ENCODE measurements around the gene GCDH.

The GCDH gene

GRCh38 chr19:12932392-12933286, 41.7 kb downstream of the GCDH start:
- TF ChIP-seq, protein P1, sequence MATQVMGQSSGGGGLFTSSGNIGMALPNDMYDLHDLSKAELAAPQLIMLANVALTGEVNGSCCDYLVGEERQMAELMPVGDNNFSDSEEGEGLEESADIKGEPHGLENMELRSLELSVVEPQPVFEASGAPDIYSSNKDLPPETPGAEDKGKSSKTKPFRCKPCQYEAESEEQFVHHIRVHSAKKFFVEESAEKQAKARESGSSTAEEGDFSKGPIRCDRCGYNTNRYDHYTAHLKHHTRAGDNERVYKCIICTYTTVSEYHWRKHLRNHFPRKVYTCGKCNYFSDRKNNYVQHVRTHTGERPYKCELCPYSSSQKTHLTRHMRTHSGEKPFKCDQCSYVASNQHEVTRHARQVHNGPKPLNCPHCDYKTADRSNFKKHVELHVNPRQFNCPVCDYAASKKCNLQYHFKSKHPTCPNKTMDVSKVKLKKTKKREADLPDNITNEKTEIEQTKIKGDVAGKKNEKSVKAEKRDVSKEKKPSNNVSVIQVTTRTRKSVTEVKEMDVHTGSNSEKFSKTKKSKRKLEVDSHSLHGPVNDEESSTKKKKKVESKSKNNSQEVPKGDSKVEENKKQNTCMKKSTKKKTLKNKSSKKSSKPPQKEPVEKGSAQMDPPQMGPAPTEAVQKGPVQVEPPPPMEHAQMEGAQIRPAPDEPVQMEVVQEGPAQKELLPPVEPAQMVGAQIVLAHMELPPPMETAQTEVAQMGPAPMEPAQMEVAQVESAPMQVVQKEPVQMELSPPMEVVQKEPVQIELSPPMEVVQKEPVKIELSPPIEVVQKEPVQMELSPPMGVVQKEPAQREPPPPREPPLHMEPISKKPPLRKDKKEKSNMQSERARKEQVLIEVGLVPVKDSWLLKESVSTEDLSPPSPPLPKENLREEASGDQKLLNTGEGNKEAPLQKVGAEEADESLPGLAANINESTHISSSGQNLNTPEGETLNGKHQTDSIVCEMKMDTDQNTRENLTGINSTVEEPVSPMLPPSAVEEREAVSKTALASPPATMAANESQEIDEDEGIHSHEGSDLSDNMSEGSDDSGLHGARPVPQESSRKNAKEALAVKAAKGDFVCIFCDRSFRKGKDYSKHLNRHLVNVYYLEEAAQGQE (IDR thresholded peaks at IDR 0.05; ENCODE audit: insufficient read depth in 1 of 2, low read depth in 2 of 2, low read length in 2 of 2) = no peak
- TF ChIP-seq SIN3A (IDR thresholded peaks at IDR 0.05; ENCODE audit: borderline replicate concordance, insufficient read depth, low read length) = no peak
- no peak for TF ChIP-seq TAF1 (IDR thresholded peaks at IDR 0.05; ENCODE audit: borderline replicate concordance, insufficient read depth, low read length)
- no peak for TF ChIP-seq FOXP2 (optimal IDR thresholded peaks at IDR 0.05; ENCODE audit: borderline replicate concordance, extremely low read depth, extremely low read length, insufficient read depth)
- no peak for TF ChIP-seq POLR2AphosphoS5 (IDR thresholded peaks at IDR 0.05; ENCODE audit: low read depth, low read length)

DNA sequence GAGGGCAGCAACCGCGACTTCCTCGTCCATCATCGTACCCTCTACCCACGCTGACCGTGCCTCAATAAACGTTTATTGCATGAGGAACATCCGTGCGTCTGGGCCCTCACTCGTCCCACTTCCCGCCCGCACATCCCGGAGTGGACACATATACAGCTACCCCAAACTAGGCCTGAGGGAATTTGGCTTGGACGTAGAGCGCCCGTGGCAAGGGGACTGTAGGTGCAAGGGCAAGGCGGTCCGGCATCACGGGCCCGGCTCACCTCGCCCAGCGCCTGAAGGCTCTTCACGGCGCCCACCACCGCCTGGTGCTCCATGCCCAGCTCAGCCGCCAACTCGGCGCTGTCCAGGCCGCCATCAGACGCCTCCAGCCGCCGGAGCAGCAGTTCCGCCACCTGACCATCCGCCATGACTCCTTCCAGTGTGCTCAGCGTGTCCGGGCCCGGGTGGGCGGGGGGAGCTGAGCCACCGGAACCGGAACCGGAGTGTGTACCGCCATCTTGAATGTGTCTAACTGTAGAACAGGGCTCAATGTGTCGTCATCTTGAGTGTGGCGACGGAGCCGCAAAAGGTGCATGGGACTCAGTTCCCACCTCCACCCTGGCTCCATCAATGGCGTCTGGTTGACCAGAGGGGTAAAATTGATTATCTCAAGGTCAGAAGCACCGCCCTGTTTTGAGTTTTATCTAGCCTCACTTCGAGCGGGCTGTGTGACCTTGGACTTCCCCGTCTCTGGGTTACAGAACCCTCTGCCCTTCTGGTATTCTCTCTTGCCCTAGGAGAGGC, 42.5 kb downstream of the GCDH start, which contains the start of gene FARSA:
TSS of gene FARSA (minus strand) at position 425 of the 786 bp plus-strand sequence. CDS start at position 410, 15 bp downstream.
- TF ChIP-seq FOXP2 (optimal IDR thresholded peaks at IDR 0.05; ENCODE audit: borderline replicate concordance, extremely low read depth, extremely low read length, insufficient read depth) (peak; percentile 78), POLR2AphosphoS5 (IDR thresholded peaks at IDR 0.05; ENCODE audit: low read depth, low read length) (peak; percentile 97), SIN3A (IDR thresholded peaks at IDR 0.05; ENCODE audit: borderline replicate concordance, insufficient read depth, low read length) (peak; percentile 87; the same call in 1 of the 2 replicates), TAF1 (IDR thresholded peaks at IDR 0.05; ENCODE audit: borderline replicate concordance, insufficient read depth, low read length) (peak; percentile 98)
- TF ChIP-seq, protein P1 (IDR thresholded peaks at IDR 0.05; ENCODE audit: insufficient read depth in 1 of 2, low read depth in 2 of 2, low read length in 2 of 2) = peak in 1 of 2 experiments; percentile 30; a peak in 1 of 4 replicates

- TF ChIP-seq, protein P1 (IDR thresholded peaks at IDR 0.05; ENCODE audit: insufficient read depth in 1 of 2, low read depth in 2 of 2, low read length in 2 of 2) = no peak
- no peak for TF ChIP-seq SIN3A (IDR thresholded peaks at IDR 0.05; ENCODE audit: borderline replicate concordance, insufficient read depth, low read length)
- TF ChIP-seq TAF1 (IDR thresholded peaks at IDR 0.05; ENCODE audit: borderline replicate concordance, insufficient read depth, low read length) = no peak
- no peak for TF ChIP-seq POLR2AphosphoS5 (IDR thresholded peaks at IDR 0.05; ENCODE audit: low read depth, low read length)
These were observed 44.1 kb downstream of the GCDH start for GRCh38 chr19:12935071-12935470.

DNA sequence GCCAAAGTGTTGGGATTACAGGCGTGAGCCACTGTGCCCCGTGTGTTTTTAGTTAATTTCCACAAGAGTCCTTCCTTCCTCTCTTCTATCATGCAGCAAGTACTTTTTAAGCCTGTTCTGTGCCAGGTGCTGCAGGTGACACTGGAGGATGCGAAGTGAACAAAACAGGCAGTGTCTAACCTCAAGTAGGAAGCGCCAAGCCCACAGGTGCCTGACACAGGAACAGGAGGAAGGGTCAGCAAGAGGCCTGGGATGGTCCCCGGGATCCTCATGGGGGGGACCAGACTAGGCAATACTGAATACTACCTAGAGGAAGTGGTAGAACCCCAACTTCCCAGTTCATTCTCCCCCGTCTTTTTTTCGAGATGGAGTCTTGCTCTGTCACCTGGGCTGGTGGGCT, 45.6 kb downstream of the GCDH start:
- no peak for TF ChIP-seq TAF1 (IDR thresholded peaks at IDR 0.05; ENCODE audit: borderline replicate concordance, insufficient read depth, low read length)

DNA sequence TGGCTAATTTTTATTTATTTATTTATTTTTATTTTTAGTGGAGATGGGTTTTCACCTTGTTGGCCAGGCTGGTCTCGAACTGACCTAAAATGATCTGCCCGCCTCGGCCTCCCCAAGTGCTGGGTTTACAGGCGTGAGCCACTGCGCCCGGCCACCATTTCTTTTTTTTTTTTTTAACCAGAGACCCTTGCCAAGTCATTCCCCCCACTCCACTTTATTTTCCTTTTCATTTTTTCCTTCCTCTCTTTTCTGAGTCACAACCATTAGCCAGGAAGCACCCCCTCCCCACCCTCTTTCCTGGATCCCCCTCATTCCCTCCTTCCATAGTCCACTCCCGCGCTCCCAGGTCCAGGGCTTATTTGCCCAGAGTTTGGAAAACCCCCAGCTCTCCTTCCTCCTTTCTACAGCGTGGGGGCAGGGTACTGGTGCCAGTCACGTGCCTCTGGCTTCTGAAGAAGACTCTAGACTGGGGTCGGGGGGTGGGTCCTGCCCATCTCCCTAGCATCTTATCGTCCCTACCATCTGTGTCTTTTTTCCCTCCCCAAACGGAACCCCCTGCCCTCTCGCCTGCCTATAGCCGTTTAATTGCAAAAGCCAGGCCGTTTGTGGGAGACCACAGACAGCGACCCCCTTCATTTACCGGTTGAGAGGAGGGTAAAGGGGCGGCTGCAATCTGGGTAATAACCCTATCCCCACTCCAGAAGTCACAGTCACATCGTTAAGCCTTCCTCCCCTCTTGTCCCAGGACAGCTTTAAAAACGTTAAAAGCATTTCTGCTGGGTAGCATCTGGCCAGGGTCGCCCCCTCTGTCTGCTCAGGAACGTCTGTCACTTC, 46.4 kb downstream of the GCDH start:
- no peak for TF ChIP-seq FOXP2 (optimal IDR thresholded peaks at IDR 0.05; ENCODE audit: borderline replicate concordance, extremely low read depth, extremely low read length, insufficient read depth)
- TF ChIP-seq SIN3A (IDR thresholded peaks at IDR 0.05; ENCODE audit: borderline replicate concordance, insufficient read depth, low read length) = no peak
- no peak for TF ChIP-seq TAF1 (IDR thresholded peaks at IDR 0.05; ENCODE audit: borderline replicate concordance, insufficient read depth, low read length)
- TF ChIP-seq, protein P1 (IDR thresholded peaks at IDR 0.05; ENCODE audit: insufficient read depth in 1 of 2, low read depth in 2 of 2, low read length in 2 of 2) = no peak
